Neural progenitor cell (in vitro differentiated cells): Measurements from ENCODE around the gene RALGAPB. TPM values are rescaled to one million over a fixed set of nuclear protein-coding genes. Genes with fewer than 3 reads are reported as not detected.
A peak's percentile ranks its signal among the peaks of the same experiment; 100 is the strongest.
"Not testable (repeated sequence)": the region's sequence is repeated elsewhere in the genome, so short reads cannot be mapped to it uniquely, and the experiment has no call there.

Source experiments
- DNase-seq: peaks from one replicate; pipeline ENCODE4 v3.0.0-alpha.2; 2016; ENCODE audit warnings: low spot score
- H2AFZ ChIP-seq: fragments of 200-600 bp; sonication (generic); replicated peaks from 2 replicates; pipeline ENCODE4 v1.6.1; 2016; ENCODE audit warnings: antibody characterized with exemption
- H3F3A ChIP-seq: fragments of 200-600 bp; sonication (generic); 2 replicates; pipeline ENCODE4 v1.6.1; 2016; ENCODE audit warnings: antibody characterized with exemption, low read depth
- H3K27ac ChIP-seq: fragments of 200-600 bp; sonication (generic); 2 replicates; pipeline ENCODE4 v1.5.1; 2016; ENCODE audit warnings: mild to moderate bottlenecking
- H3K27me3 ChIP-seq: fragments of 200-600 bp; sonication (generic); 2 replicates; pipeline ENCODE4 v1.6.1; 2016; ENCODE audit warnings: mild to moderate bottlenecking, moderate library complexity
- H3K36me3 ChIP-seq: fragments of 200-600 bp; sonication (generic); 2 replicates; pipeline ENCODE4 v1.5.1; 2016
- H3K4me1 ChIP-seq: fragments of 200-600 bp; sonication (generic); 2 replicates; pipeline ENCODE4 v1.6.1; 2016; ENCODE audit warnings: mixed run types
- H3K4me2 ChIP-seq: fragments of 200-600 bp; sonication (generic); 2 replicates; pipeline ENCODE4 v1.6.1; 2016
- H3K4me3 ChIP-seq: fragments of 200-600 bp; sonication (generic); 2 replicates; pipeline ENCODE4 v1.5.1; 2016
- H3K79me2 ChIP-seq: fragments of 200-600 bp; sonication (generic); 2 replicates; pipeline ENCODE4 v1.6.1; 2016; ENCODE audit warnings: low read depth
- H3K9ac ChIP-seq: fragments of 200-600 bp; sonication (generic); 2 replicates; pipeline ENCODE4 v1.6.1; 2016
- H3K9me3 ChIP-seq: fragments of 200-600 bp; sonication (generic); 2 replicates; pipeline ENCODE4 v1.5.1; 2016; ENCODE audit warnings: low read depth
- H4K20me1 ChIP-seq: fragments of 200-600 bp; sonication (generic); 2 replicates; pipeline ENCODE4 v1.6.1; 2016; ENCODE audit warnings: low read depth
- H3K27ac Mint-ChIP-seq: 3 replicates; pipeline ENCODE4 v1.8.0; 2021; ENCODE audit warnings: mixed read lengths
- H3K27me3 Mint-ChIP-seq: 2 replicates; pipeline ENCODE4 v1.8.0; 2022; ENCODE audit warnings: low read depth, mild to moderate bottlenecking, inconsistent platforms, moderate library complexity, mixed read lengths; ENCODE audit not compliant: insufficient read depth
- H3K36me3 Mint-ChIP-seq: 3 replicates; pipeline ENCODE4 v1.8.0; 2021; ENCODE audit warnings: mixed read lengths
- H3K4me1 Mint-ChIP-seq: 3 replicates; pipeline ENCODE4 v1.8.0; 2021; ENCODE audit warnings: mixed read lengths
- H3K4me3 Mint-ChIP-seq: 3 replicates; pipeline ENCODE4 v1.8.0; 2021; ENCODE audit warnings: mild to moderate bottlenecking, moderate library complexity, mixed read lengths
- H3K9me3 Mint-ChIP-seq: 3 replicates; pipeline ENCODE4 v1.8.0; 2020; ENCODE audit warnings: mixed read lengths
- CTCF ChIP-seq: fragments of 200-600 bp; sonication (generic); IDR thresholded peaks from 2 replicates; pipeline ENCODE4 v1.5.1; 2017; ENCODE audit warnings: antibody characterized with exemption, mild to moderate bottlenecking
- EZH2 ChIP-seq: fragments of 200-600 bp; sonication (generic); IDR thresholded peaks from 2 replicates; pipeline ENCODE4 v1.6.1; 2017; ENCODE audit warnings: antibody characterized with exemption, mild to moderate bottlenecking, moderate library complexity
- EZH2phosphoT487 ChIP-seq: fragments of 200-600 bp; sonication (generic); IDR thresholded peaks from 2 replicates; pipeline ENCODE4 v1.6.1; 2017; ENCODE audit warnings: antibody characterized with exemption
- total RNA-seq: library from RNA; depleted of rRNA; stranded (reverse); fragments of >200 nt; gene quantifications from 2 replicates; pipeline ENCODE4 v1.2.3, GENCODE V29; 2015; ENCODE audit warnings: low replicate concordance

The RALGAPB gene
- total RNA-seq, 1 donor from 2014 or later, result 39.1 TPM

- H3K4me1 Mint-ChIP-seq, result peaks cover 10% of the 10 kb centered on the region
- no peaks in the 10 kb centered on the region for H3K9me3 ChIP-seq
- H4K20me1 ChIP-seq, result peaks cover 100% of the 10 kb centered on the region
- H3K36me3 Mint-ChIP-seq, result peaks cover 72% of the 10 kb centered on the region
- peaks cover 8% of the 10 kb centered on the region for H3F3A ChIP-seq
- peaks cover 100% of the 10 kb centered on the region for H3K79me2 ChIP-seq
- H3K27me3 Mint-ChIP-seq, result peaks cover 3% of the 10 kb centered on the region
- H3K27me3 ChIP-seq, result no peaks in the 10 kb centered on the region
- no peak overlapping the region for H2AFZ ChIP-seq
- H3K4me3 Mint-ChIP-seq, result no peak overlapping the region
- no peak overlapping the region for H3K4me3 ChIP-seq
- H3K36me3 ChIP-seq, result no peaks in the 10 kb centered on the region
- no peak overlapping the region for H3K9ac ChIP-seq
- no peak overlapping the region for H3K27ac Mint-ChIP-seq
- TF ChIP-seq CTCF (no peak), EZH2phosphoT487 (no peak), EZH2 (no peak)
- no peak for DNase-seq
- peaks cover 18% of the 10 kb centered on the region for H3K4me1 ChIP-seq
- no peak overlapping the region for H3K4me2 ChIP-seq
- H3K27ac ChIP-seq, result no peak overlapping the region
- H3K9me3 Mint-ChIP-seq, result no peaks in the 10 kb centered on the region
These were observed 43.3 kb upstream of the RALGAPB start for GRCh38 chr20:38429301-38429700.

GRCh38 chr20:38430679-38431325 is 41.8 kb upstream of the RALGAPB start:
- Histone ChIP-seq H2AFZ (no peak overlapping the region), H3K4me1 (peaks cover 18% of the 10 kb centered on the region), H3K4me2 (no peak overlapping the region), H3K4me3 (no peak overlapping the region), H3F3A (peaks cover 6% of the 10 kb centered on the region), H3K36me3 (no peaks in the 10 kb centered on the region), H4K20me1 (peaks cover 89% of the 10 kb centered on the region), H3K79me2 (peaks cover 94% of the 10 kb centered on the region), H3K9ac (no peak overlapping the region), H3K9me3 (no peaks in the 10 kb centered on the region), H3K27ac (no peak overlapping the region), H3K27me3 (no peaks in the 10 kb centered on the region)
- Mint-ChIP-seq H3K27me3 (peaks cover 5% of the 10 kb centered on the region), H3K27ac (no peak overlapping the region), H3K36me3 (peaks cover 66% of the 10 kb centered on the region), H3K4me1 (peaks cover 13% of the 10 kb centered on the region), H3K4me3 (no peak overlapping the region), H3K9me3 (no peaks in the 10 kb centered on the region)
- DNase-seq, result no peak
- TF ChIP-seq EZH2phosphoT487 (no peak), EZH2 (no peak), CTCF (no peak)

- H3K4me2 ChIP-seq, result peak overlapping the region; percentile 98
- peaks cover 3% of the 10 kb centered on the region for H3K27me3 Mint-ChIP-seq
- H3K9ac ChIP-seq, result no peak overlapping the region
- no peaks in the 10 kb centered on the region for H3K9me3 Mint-ChIP-seq
- H3K27ac Mint-ChIP-seq, result no peak overlapping the region
- H3K4me3 Mint-ChIP-seq, result peak overlapping the region; percentile 1
- TF ChIP-seq CTCF, result no peak
- no peak for TF ChIP-seq EZH2
- no peak for TF ChIP-seq EZH2phosphoT487
- H3K79me2 ChIP-seq, result peaks cover 79% of the 10 kb centered on the region
- peaks cover 4% of the 10 kb centered on the region for H3F3A ChIP-seq
- no peak overlapping the region for H3K27ac ChIP-seq
- H3K36me3 Mint-ChIP-seq, result peaks cover 54% of the 10 kb centered on the region
- no peaks in the 10 kb centered on the region for H3K9me3 ChIP-seq
- H3K36me3 ChIP-seq, result no peaks in the 10 kb centered on the region
- H4K20me1 ChIP-seq, result peaks cover 74% of the 10 kb centered on the region
- H3K27me3 ChIP-seq, result no peaks in the 10 kb centered on the region
- H2AFZ ChIP-seq, result no peak overlapping the region
- no peak overlapping the region for H3K4me3 ChIP-seq
- no peak for DNase-seq
- H3K4me1 ChIP-seq, result peaks cover 18% of the 10 kb centered on the region
- H3K4me1 Mint-ChIP-seq, result peaks cover 13% of the 10 kb centered on the region
These were observed 40.4 kb upstream of the RALGAPB start for GRCh38 chr20:38432292-38432691.

- H3K36me3 ChIP-seq, H2AFZ ChIP-seq, H3K27ac ChIP-seq, H3K27me3 ChIP-seq, H3K9me3 ChIP-seq, H3K27me3 Mint-ChIP-seq, H3K9me3 Mint-ChIP-seq, DNase-seq, H3F3A ChIP-seq, H3K9ac ChIP-seq, H3K27ac Mint-ChIP-seq: not testable (repeated sequence)
- Mint-ChIP-seq H3K4me3 (peak overlapping the region; percentile 97), H3K4me1 (peaks cover 13% of the 10 kb centered on the region), H3K36me3 (peaks cover 49% of the 10 kb centered on the region)
- Histone ChIP-seq H3K4me1 (peaks cover 18% of the 10 kb centered on the region), H4K20me1 (peaks cover 68% of the 10 kb centered on the region), H3K4me3 (peak overlapping the region; percentile 74), H3K4me2 (peak overlapping the region; percentile 98), H3K79me2 (peaks cover 73% of the 10 kb centered on the region)
These were observed 39.8 kb upstream of the RALGAPB start for GRCh38 chr20:38432870-38433269.
